H1 (cell line): ENCODE data around the gene CRCP. TPM values are rescaled to one million over a fixed set of nuclear protein-coding genes. Genes with fewer than 3 reads are reported as not detected.

ENCODE experiments used
- EZH2 ChIP-seq: fragments of 200-600 bp; sonication (generic); IDR thresholded peaks from 2 replicates; pipeline ENCODE4 v1.7.1; 2012; ENCODE audit warnings: low read depth, mild to moderate bottlenecking, moderate library complexity, low read length, inconsistent platforms; ENCODE audit not compliant: severe bottlenecking
- POLR2A ChIP-seq, 2 experiments: IDR thresholded peaks; 1 replicate in 1 of 2; 2 replicates in 1 of 2; pipeline ENCODE4 v1.6.1; 2011; ENCODE audit warnings: low read depth in 2 of 2, low read length in 2 of 2, mild to moderate bottlenecking in 2 of 2; ENCODE audit errors: control extremely low read depth in 1 of 2
- RBBP5 ChIP-seq: IDR thresholded peaks from 2 replicates; pipeline ENCODE4 v1.7.1; 2012; ENCODE audit warnings: low read depth, mild to moderate bottlenecking, inconsistent platforms, low read length, moderate library complexity, borderline replicate concordance
- SP1 ChIP-seq: IDR thresholded peaks from 2 replicates; pipeline ENCODE4 v1.6.1; 2011; ENCODE audit warnings: low read depth, low read length
- polyA plus RNA-seq, 7 experiments: library from polyadenylated mRNA; depleted of rRNA in 3 of 7; stranded (reverse) in 5 of 7; unstranded in 2 of 7; fragments of >200 nt in 5 of 7; fragments of 200-250 nt in 2 of 7; gene quantifications; 1 replicate in 5 of 7; 2 replicates in 1 of 7; 4 replicates in 1 of 7; pipeline versions ENCODE4 v1.2.1 to v1.2.3, GENCODE V29; 2011 to 2013; ENCODE audit warnings: missing spikeins in 2 of 7, mixed read lengths in 2 of 7
- total RNA-seq: library from RNA; stranded (reverse); fragmentation: NEBNext Ultra II Directional; extraction: Animal tissue kit (Norgen Biotek cat#: 25700); gene quantifications from 2 replicates; pipeline ENCODE4 v1.2.1, GENCODE V29; 2021

Gene CRCP
- total and polyA plus RNA-seq, 2 of the 8 experiments (the other 6 are each of a cell fraction or from before 2014, with no cell fraction given) = 15.0 to 29.3 TPM

GRCh38 chr7:66142334-66142733 is 27.7 kb downstream of the CRCP start (continued):
- no peak for TF ChIP-seq RBBP5
- TF ChIP-seq EZH2 = no peak
- no peak for TF ChIP-seq SP1
- TF ChIP-seq POLR2A (IDR thresholded peaks at IDR 0.05; ENCODE audit: control extremely low read depth in 1 of 2, low read depth in 2 of 2, low read length in 2 of 2) = no peak
